ENCODE results near the gene POP5.

Gene POP5

DNA sequence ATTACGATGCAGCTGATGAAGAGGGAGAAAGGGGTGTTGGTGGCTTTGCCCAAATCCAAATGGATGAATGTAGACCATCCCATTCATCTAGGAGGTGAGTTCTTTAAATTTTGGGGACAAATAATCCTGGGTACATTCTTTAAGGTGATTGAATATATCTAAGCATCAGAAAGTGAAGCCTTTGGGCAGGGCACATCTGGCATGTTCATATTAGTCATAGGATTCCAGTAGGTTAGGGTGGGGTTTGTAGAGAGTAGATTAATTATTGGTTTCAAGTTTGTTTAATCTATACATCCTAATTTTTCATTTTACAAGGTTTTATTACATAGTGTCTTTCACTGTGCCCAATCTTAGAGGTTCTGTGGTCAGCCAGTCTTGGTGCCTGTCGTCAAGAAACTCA is 23.6 kb downstream of the POP5 start:
- H3K27ac ChIP-seq = no peak overlapping the region
- H3K36me3 ChIP-seq (ENCODE audit: control insufficient read depth, insufficient read depth, low read length) = peaks cover under 1% of the 10 kb centered on the region
- no peak overlapping the region for H3K4me2 ChIP-seq (ENCODE audit: low read length)
- H3K27me3 ChIP-seq (ENCODE audit: control insufficient read depth, insufficient read depth, low read length) = no peaks in the 10 kb centered on the region
- no peaks in the 10 kb centered on the region for H3K9me3 ChIP-seq (ENCODE audit: control insufficient read depth, low read length)
- TF ChIP-seq, protein P1, sequence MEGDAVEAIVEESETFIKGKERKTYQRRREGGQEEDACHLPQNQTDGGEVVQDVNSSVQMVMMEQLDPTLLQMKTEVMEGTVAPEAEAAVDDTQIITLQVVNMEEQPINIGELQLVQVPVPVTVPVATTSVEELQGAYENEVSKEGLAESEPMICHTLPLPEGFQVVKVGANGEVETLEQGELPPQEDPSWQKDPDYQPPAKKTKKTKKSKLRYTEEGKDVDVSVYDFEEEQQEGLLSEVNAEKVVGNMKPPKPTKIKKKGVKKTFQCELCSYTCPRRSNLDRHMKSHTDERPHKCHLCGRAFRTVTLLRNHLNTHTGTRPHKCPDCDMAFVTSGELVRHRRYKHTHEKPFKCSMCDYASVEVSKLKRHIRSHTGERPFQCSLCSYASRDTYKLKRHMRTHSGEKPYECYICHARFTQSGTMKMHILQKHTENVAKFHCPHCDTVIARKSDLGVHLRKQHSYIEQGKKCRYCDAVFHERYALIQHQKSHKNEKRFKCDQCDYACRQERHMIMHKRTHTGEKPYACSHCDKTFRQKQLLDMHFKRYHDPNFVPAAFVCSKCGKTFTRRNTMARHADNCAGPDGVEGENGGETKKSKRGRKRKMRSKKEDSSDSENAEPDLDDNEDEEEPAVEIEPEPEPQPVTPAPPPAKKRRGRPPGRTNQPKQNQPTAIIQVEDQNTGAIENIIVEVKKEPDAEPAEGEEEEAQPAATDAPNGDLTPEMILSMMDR (IDR thresholded peaks at IDR 0.05) = no peak
- H3K4me1 ChIP-seq = peaks cover 2% of the 10 kb centered on the region
- H2AFZ ChIP-seq = no peak overlapping the region
- H3K79me2 ChIP-seq = peaks cover 35% of the 10 kb centered on the region
- H3K9ac ChIP-seq = no peak overlapping the region
- no peak overlapping the region for H3K4me3 ChIP-seq (ENCODE audit: low read depth, low read length)

DNA sequence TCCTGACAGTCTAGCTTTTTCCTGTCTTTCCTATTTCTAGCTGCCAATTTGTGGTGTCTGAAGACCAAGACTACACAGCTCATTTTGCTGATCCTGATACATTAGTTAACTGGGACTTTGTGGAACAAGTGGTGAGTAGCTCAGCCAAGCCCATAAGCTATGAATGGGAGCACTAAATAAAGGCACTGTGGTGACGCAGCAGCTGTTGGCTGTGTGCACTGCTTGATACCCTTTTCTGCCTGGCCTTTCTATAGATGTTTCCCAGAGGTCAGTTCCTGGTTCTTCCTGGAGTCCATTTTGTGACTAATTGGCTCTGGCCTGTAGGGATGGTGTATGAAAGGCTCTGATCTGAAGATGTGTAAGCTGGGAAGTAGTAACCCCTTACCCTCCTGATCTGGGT is 26.5 kb downstream of the POP5 start:
- Histone ChIP-seq H3K36me3 (ENCODE audit: control insufficient read depth, insufficient read depth, low read length) (peaks cover 4% of the 10 kb centered on the region), H3K27me3 (ENCODE audit: control insufficient read depth, insufficient read depth, low read length) (no peaks in the 10 kb centered on the region), H3K4me2 (ENCODE audit: low read length) (no peak overlapping the region), H3K9me3 (ENCODE audit: control insufficient read depth, low read length) (no peaks in the 10 kb centered on the region), H3K4me3 (ENCODE audit: low read depth, low read length) (no peak overlapping the region), H3K9ac (no peak overlapping the region), H3K27ac (no peak overlapping the region), H3K4me1 (peaks cover 4% of the 10 kb centered on the region), H3K79me2 (peaks cover 19% of the 10 kb centered on the region), H2AFZ (no peak overlapping the region)
- TF ChIP-seq, protein P1 (IDR thresholded peaks at IDR 0.05) = no peak

DNA sequence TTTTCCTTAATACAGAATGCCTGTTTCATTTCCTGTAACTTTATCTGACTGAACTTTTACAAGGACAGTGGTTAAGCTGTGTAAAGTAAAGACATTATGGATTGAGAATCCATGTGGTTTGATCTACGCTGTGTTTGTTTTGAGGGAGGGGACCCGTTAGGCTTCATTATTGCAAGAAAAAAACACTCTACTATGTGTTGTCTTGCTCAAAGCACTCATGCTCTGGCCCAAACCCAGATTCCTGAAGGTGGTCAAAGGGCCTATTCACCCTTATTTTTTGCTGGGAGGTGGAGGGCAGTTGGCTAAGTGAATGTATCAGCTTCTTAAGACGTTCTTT is 35.2 kb downstream of the POP5 start:
- Histone ChIP-seq H3K9me3 (ENCODE audit: control insufficient read depth, low read length) (no peaks in the 10 kb centered on the region), H3K4me3 (ENCODE audit: low read depth, low read length) (no peak overlapping the region), H3K27me3 (ENCODE audit: control insufficient read depth, insufficient read depth, low read length) (no peaks in the 10 kb centered on the region), H3K9ac (no peak overlapping the region), H3K4me1 (no peaks in the 10 kb centered on the region), H2AFZ (no peak overlapping the region), H3K36me3 (ENCODE audit: control insufficient read depth, insufficient read depth, low read length) (no peaks in the 10 kb centered on the region), H3K27ac (no peak overlapping the region), H3K4me2 (ENCODE audit: low read length) (no peak overlapping the region), H3K79me2 (peaks cover 68% of the 10 kb centered on the region)
- TF ChIP-seq, protein P1 (IDR thresholded peaks at IDR 0.05) = no peak

DNA sequence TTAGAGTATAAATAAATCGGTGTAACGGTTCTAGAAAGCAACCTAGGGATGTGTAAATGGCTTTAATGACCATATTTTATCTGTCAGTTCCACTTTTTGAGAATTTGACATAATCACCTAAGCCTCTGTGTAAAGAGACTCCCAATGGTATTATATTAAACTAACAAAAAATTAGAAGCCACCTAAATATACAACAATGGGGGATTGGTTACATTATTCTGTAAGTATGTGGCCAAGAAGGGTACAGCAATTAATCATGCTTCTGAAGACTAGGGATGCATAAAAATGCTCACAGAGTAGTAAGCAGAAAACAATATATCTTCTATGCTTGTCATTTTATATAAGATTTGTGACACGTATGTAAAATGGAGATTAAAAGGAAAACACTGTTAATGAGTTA is 36.5 kb downstream of the POP5 start:
- H3K4me1 ChIP-seq = peaks cover 4% of the 10 kb centered on the region

DNA sequence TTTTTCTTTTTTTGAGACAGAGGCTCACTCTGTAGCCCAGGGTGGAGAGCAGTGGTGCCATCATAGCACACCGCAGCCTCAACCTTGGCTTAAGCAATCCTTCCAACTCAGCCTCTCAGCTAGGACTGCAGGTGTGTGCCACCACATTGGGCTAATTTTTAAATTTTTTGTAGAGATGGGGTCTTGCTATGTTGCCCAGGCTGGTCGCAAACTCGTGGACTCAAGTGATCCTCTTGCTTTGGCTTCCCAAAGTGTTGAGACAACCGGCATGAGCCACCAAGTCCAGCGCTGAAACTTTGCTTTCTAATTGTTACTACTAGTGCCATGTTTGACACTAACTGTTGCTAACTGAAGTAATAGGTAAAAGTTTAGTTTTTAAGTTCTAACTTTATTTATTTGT is 39.0 kb downstream of the POP5 start:
- Histone ChIP-seq H3K9me3 (ENCODE audit: control insufficient read depth, low read length) (no peaks in the 10 kb centered on the region), H3K79me2 (peaks cover 75% of the 10 kb centered on the region), H3K36me3 (ENCODE audit: control insufficient read depth, insufficient read depth, low read length) (no peaks in the 10 kb centered on the region), H3K4me3 (ENCODE audit: low read depth, low read length) (no peak overlapping the region), H3K27me3 (ENCODE audit: control insufficient read depth, insufficient read depth, low read length) (no peaks in the 10 kb centered on the region), H3K4me1 (peaks cover 28% of the 10 kb centered on the region), H3K9ac (no peak overlapping the region), H3K27ac (no peak overlapping the region), H3K4me2 (ENCODE audit: low read length) (no peak overlapping the region), H2AFZ (no peak overlapping the region)
- TF ChIP-seq, protein P1 (IDR thresholded peaks at IDR 0.05) = no peak

More for the DNA sequence above, 36.5 kb downstream of the POP5 start:
- no peaks in the 10 kb centered on the region for H3K9me3 ChIP-seq (ENCODE audit: control insufficient read depth, low read length)
- no peak overlapping the region for H3K4me2 ChIP-seq (ENCODE audit: low read length)
- no peak overlapping the region for H2AFZ ChIP-seq
- H3K27ac ChIP-seq = no peak overlapping the region
- H3K36me3 ChIP-seq (ENCODE audit: control insufficient read depth, insufficient read depth, low read length) = no peaks in the 10 kb centered on the region
- no peak overlapping the region for H3K4me3 ChIP-seq (ENCODE audit: low read depth, low read length)
- no peak overlapping the region for H3K9ac ChIP-seq
- H3K79me2 ChIP-seq = peaks cover 74% of the 10 kb centered on the region
- no peaks in the 10 kb centered on the region for H3K27me3 ChIP-seq (ENCODE audit: control insufficient read depth, insufficient read depth, low read length)
- TF ChIP-seq, protein P1 (IDR thresholded peaks at IDR 0.05) = no peak
